CD4-positive, alpha-beta T cell treated with Interleukin-4 for 4 hours (primary cell): Measurements from ENCODE around the gene TSEN2.
A peak's percentile ranks its signal among the peaks of the same experiment; 100 is the strongest.
"Not testable (repeated sequence)": the region's sequence is repeated elsewhere in the genome, so short reads cannot be mapped to it uniquely, and the experiment has no call there.

ENCODE experiments used
- DNase-seq: peaks from one replicate; pipeline ENCODE4 v3.0.0-alpha.2; 2020

TSEN2 gene

GRCh38 chr3:12507591-12508281, 23.5 kb downstream of the TSEN2 start:
- DNase-seq: no peak

DNA sequence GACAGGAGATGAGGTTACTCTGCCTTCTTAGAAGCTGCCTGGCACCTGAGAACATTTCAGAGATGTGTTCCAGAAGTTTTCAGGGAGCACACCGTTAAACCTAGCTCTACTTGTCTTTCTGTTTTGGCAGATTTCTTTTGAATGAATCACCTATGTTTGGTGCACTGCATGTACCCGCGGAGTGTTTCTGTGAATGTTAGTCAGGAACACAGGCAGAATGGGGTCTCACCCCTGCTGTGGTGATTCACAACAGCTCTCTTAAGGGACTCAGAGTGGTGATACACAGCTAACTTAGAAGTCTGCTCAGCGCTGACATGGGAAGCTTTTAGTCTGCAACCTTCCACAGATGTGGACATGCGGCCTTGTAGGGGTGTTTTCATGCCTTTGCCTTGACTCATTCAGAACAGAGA, 24.0 kb downstream of the TSEN2 start:
- no peak for DNase-seq

GRCh38 chr3:12509466-12509865, 25.2 kb downstream of the TSEN2 start:
- no peak for DNase-seq

- no peak for DNase-seq
Measured at GRCh38 chr3:12512534-12513118, 28.3 kb downstream of the TSEN2 start.

- DNase-seq: no peak
Measured at GRCh38 chr3:12513694-12514446, 29.6 kb downstream of the TSEN2 start.

- DNase-seq: no peak
Measured at GRCh38 chr3:12515631-12516030, 31.4 kb downstream of the TSEN2 start.

- no peak for DNase-seq
Measured at GRCh38 chr3:12516873-12517272, 32.6 kb downstream of the TSEN2 start.

GRCh38 chr3:12518261-12519028, 34.2 kb downstream of the TSEN2 start:
- DNase-seq: no peak

- DNase-seq: no peak
Measured at GRCh38 chr3:12521010-12521409, 36.7 kb downstream of the TSEN2 start.

GRCh38 chr3:12522721-12523120, 38.4 kb downstream of the TSEN2 start:
- DNase-seq: no peak

DNA sequence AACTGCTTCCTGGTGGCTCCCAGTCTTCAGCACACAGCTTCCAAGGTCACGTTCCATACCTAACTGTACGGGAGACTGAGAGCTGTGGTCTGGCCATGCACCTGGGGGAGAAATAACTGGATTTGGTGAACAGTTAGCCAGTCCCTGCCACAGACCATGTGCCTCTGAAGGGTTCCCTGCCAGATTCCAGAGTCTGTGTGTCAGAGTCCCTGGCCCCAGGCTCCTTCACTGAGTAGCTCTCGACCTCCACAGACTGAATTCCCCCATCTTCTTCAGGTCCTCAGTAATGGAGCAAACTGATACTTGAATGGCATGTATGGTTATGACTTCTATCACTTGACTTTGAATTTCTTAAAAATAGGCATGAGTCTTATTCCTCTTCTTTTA, 43.5 kb downstream of the TSEN2 start:
- no peak for DNase-seq

GRCh38 chr3:12532182-12532581, 47.9 kb downstream of the TSEN2 start:
- DNase-seq: no peak

DNA sequence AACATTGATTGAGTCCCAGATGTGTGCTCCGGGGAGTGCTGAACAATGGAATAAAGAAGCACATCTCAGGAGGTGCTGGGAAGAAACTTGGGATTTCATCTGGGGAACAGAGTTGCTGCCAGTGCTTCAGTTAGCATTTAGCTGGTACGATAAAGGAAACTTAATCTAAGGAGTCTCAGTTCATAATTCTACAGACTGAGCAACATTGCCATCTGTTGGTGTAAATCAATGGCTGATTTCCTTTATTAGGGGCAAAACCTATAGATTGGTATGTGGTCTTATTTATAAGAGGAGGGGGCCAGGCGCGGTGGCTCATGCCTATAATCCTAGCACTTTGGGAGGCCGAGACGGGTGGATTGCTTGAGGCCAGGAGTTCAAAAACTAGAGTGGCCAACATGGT, 52.1 kb downstream of the TSEN2 start:
- no peak for DNase-seq

- no peak for DNase-seq
Measured at GRCh38 chr3:12541625-12542024, 57.3 kb downstream of the TSEN2 start.

- not testable (repeated sequence) for DNase-seq
Measured at GRCh38 chr3:12543497-12543896, 59.2 kb downstream of the TSEN2 start.

GRCh38 chr3:12544652-12545472, 60.6 kb downstream of the TSEN2 start:
- no peak for DNase-seq

DNA sequence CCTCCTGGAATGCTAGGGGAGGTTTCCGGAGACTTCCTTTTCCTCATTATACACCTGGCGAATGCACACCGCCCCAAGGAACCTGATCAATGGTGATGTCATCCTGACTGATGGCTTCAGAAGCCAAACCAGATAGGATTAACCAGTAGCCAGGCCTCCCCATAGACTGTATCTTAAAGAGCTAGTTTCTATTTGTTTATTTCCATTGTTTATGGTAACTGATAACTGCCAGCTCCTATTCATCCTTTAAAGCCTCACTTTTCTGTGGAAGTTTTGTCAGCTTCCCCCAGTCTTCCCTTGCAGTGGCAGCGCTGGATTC, 61.2 kb downstream of the TSEN2 start, which contains the start of gene MKRN2OS:
Gene MKRN2OS, minus strand, starts transcription at position 27 of the 319 bp plus-strand sequence. CDS start 35 bp downstream, outside the sequence.
- no peak for DNase-seq

- DNase-seq: no peak
Measured at GRCh38 chr3:12549971-12550760, 65.9 kb downstream of the TSEN2 start.

GRCh38 chr3:12553921-12554391, 69.7 kb downstream of the TSEN2 start:
- DNase-seq: no peak

DNA sequence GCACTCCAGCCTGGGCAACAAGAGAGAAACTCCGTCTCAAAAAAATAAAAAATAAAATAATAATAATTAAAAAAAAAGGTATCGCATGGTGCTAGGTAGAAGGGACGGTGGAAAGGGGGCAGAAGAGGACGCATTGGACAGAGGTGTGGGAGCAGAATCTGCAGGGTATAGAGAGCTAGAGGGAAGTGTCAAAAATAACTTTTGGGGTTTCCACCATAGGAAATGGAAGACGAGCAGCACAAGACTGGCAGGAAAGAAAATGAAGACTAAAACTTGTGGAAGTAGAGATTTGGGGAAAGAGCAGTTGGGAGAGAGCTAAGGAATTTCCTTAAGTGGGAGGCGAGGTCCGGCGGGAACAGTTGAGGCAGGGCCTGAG, 72.0 kb downstream of the TSEN2 start:
- DNase-seq: no peak

- DNase-seq: peak; percentile 78
Measured at GRCh38 chr3:12556690-12557472, 72.6 kb downstream of the TSEN2 start, which contains the start of gene MKRN2. TSS of gene MKRN2 (plus strand) at chr3:12557087. CDS start at chr3:12557151, 64 bp downstream.
